ENCODE measurements around the gene SLC45A1.

DNA sequence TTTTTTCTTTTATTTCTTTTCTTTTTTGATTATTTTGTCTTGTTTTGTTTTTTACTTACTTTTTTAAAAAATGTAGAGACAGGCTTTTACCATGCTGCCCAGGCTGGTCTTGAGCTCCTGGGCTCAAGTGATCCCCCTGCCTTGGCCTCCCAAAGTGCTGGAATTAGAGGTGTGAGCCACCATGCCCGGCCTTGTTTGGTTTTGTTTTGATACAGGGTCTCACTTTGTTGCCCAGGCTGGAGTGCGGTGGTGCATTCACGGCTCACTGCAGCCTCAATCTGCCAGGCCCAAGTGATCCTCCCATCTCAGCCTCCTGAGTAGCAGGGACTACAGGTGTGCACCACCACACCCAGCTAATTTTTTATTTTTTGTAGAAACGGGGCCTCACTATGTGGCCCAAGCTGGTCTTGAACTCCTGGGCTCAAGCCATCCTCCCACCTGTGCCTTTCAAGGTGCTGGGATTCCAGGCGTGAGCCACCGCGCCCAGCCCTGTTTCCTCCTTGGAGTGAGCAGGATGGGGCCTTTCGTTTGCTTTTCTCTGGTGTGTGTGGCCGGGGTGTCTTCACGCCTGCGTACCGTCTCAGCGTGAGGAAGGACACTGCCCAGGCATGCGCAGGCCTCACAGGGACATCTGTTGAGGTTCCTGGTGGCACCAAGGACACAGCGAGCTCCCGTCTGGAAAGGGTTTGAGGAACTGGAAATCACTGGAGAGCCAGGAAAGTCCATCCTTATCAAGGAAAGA lies 15.5 kb downstream of the SLC45A1 start:
- TF ChIP-seq, protein P1, sequence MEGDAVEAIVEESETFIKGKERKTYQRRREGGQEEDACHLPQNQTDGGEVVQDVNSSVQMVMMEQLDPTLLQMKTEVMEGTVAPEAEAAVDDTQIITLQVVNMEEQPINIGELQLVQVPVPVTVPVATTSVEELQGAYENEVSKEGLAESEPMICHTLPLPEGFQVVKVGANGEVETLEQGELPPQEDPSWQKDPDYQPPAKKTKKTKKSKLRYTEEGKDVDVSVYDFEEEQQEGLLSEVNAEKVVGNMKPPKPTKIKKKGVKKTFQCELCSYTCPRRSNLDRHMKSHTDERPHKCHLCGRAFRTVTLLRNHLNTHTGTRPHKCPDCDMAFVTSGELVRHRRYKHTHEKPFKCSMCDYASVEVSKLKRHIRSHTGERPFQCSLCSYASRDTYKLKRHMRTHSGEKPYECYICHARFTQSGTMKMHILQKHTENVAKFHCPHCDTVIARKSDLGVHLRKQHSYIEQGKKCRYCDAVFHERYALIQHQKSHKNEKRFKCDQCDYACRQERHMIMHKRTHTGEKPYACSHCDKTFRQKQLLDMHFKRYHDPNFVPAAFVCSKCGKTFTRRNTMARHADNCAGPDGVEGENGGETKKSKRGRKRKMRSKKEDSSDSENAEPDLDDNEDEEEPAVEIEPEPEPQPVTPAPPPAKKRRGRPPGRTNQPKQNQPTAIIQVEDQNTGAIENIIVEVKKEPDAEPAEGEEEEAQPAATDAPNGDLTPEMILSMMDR (IDR thresholded peaks at IDR 0.05), result no peak
- TF ChIP-seq EP300 (IDR thresholded peaks at IDR 0.05), result no peak
- no peak for TF ChIP-seq POLR2A (IDR thresholded peaks at IDR 0.05)

All from gastroesophageal sphincter (tissue), 3 donors.